ENCODE data around the gene SFXN4. TPM values are rescaled to one million over a fixed set of nuclear protein-coding genes. Genes with fewer than 3 reads are reported as not detected.

Gene SFXN4
- total and polyA plus RNA-seq, 2 of the 13 experiments (the other 11 are each of a cell fraction or from before 2014, with no cell fraction given): 47.7 to 64.9 TPM

DNA sequence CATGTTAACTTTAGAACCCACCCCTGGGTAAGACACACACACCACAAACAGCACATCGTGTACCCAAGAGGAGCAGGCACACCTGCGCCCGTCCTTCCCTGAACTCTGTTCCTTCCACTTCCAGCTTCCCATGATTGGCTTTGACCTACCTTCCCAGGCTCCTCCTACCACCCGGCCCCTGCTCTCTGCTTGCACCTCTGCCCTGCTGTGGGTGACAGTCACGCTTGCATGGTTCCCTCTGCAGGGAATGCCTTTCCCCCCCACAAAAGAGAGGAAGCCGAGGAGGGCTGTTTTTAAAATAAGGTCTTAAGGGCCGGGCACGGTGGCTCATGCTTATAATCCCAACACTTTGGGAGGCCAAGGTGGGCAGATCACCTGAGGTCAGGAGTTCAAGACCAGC lies 16.4 kb downstream of the SFXN4 start:
- DNase-seq (ENCODE audit: low spot score) (no peak), FAIRE-seq (no peak), ATAC-seq (no peak)
- no TSS peak for BruUV-seq (replicated peaks)
- no peak overlapping the region for H3K4me3 ChIP-seq (replicated peaks in 1 of 3; ENCODE audit: insufficient read depth in 1 of 3, low read depth in 2 of 3, low read length in 3 of 3)
- no peak overlapping the region for H3K9ac ChIP-seq (ENCODE audit: insufficient read depth, low read depth, low read length)
- intact Hi-C loops (cut with micrococcal nuclease; ENCODE audit: unreplicated experiment) (no loop called here), in situ Hi-C loops (cut with HindIII; ENCODE audit: extremely low pct_ligation_motif_present, low pct_unique_long_range_greater_than_20kb) (no loop called here)
- H3K36me3 ChIP-seq (replicated peaks in 1 of 2; ENCODE audit: control insufficient read depth in 1 of 2, insufficient read depth in 2 of 2, low read length in 2 of 2): peaks cover 14 to 48% of the 10 kb centered on the region in 2 experiments
- no peaks in the 10 kb centered on the region for H3K79me2 ChIP-seq (ENCODE audit: insufficient read depth, low read length)
- H3K4me2 ChIP-seq (ENCODE audit: low read depth, low read length): no peak overlapping the region
- WGBS (ENCODE audit: low lambda C conversion rate): 98% methylated on average over 8 of the region's 8 CpGs
- H2AFZ ChIP-seq (ENCODE audit: low read length): no peak overlapping the region
- no peak overlapping the region for H3K27ac ChIP-seq (ENCODE audit: extremely low read length, insufficient read depth, low read length)
- H3K4me1 ChIP-seq (ENCODE audit: insufficient read depth, low read length): no peaks in the 10 kb centered on the region
- ChIA-PET POLR2A (no interaction called here), CTCF (ENCODE audit: low intra/inter-chr PET ratio, low total read pairs) (no interaction called here)
- H4K20me1 ChIP-seq (ENCODE audit: insufficient read depth, low read length): no peaks in the 10 kb centered on the region
- no peaks in the 10 kb centered on the region; a peak in 1 of 5 replicates for H3K27me3 ChIP-seq (ENCODE audit: control insufficient read depth in 1 of 2, insufficient read depth in 2 of 2, low read length in 2 of 2)
- H3K9me3 ChIP-seq (ENCODE audit: low read length): no peaks in the 10 kb centered on the region
- TF ChIP-seq NFE2L2 (IDR thresholded peaks at IDR 0.05; ENCODE audit: low read length): no peak
- TF ChIP-seq ZNF790 (CRISPR knock-in tag; IDR thresholded peaks at IDR 0.05; ENCODE audit: borderline replicate concordance): no peak
- no peak for TF ChIP-seq SOX13 (IDR thresholded peaks at IDR 0.05)
- TF ChIP-seq SOX13 (CRISPR knock-in tag; conservative IDR thresholded peaks at IDR 0.05 in 1 of 2, IDR thresholded peaks at IDR 0.05 in 1 of 2): no peak
- no peak for TF ChIP-seq KLF11 (CRISPR knock-in tag; IDR thresholded peaks at IDR 0.05)
- no peak for TF ChIP-seq ZBED4 (CRISPR knock-in tag; IDR thresholded peaks at IDR 0.05; ENCODE audit: borderline replicate concordance)
- TF ChIP-seq ZFP82 (CRISPR knock-in tag; IDR thresholded peaks at IDR 0.05; ENCODE audit: borderline replicate concordance): no peak
- no peak for TF ChIP-seq ZNF530 (CRISPR knock-in tag; IDR thresholded peaks at IDR 0.05; ENCODE audit: low read depth)
- TF ChIP-seq TGIF2 (CRISPR knock-in tag; IDR thresholded peaks at IDR 0.05): no peak
- no peak for TF ChIP-seq ZNF142 (CRISPR knock-in tag; IDR thresholded peaks at IDR 0.05)
- no peak for TF ChIP-seq ZSCAN29 (CRISPR knock-in tag; conservative IDR thresholded peaks at IDR 0.05)
- no peak for TF ChIP-seq ZSCAN12 (CRISPR knock-in tag; IDR thresholded peaks at IDR 0.05)
- TF ChIP-seq NFKBIZ (CRISPR knock-in tag; IDR thresholded peaks at IDR 0.05): no peak
- no peak for TF ChIP-seq BRCA1 (CRISPR knock-in tag; IDR thresholded peaks at IDR 0.05)
- TF ChIP-seq SIN3B (IDR thresholded peaks at IDR 0.05; ENCODE audit: low read length): no peak
- no peak for TF ChIP-seq ZNF761 (CRISPR knock-in tag; conservative IDR thresholded peaks at IDR 0.05)
